HG03196 (cell line): ENCODE results near the gene NUDT10.
"Not testable (repeated sequence)": the region's sequence is repeated elsewhere in the genome, so short reads cannot be mapped to it uniquely, and the experiment has no call there.

Experiments used
- ATAC-seq: cut with Tn5 transposase; IDR thresholded peaks from one replicate; pipeline ENCODE4 v1.9.1; 2021; ENCODE audit not compliant: unreplicated experiment

Gene NUDT10

DNA sequence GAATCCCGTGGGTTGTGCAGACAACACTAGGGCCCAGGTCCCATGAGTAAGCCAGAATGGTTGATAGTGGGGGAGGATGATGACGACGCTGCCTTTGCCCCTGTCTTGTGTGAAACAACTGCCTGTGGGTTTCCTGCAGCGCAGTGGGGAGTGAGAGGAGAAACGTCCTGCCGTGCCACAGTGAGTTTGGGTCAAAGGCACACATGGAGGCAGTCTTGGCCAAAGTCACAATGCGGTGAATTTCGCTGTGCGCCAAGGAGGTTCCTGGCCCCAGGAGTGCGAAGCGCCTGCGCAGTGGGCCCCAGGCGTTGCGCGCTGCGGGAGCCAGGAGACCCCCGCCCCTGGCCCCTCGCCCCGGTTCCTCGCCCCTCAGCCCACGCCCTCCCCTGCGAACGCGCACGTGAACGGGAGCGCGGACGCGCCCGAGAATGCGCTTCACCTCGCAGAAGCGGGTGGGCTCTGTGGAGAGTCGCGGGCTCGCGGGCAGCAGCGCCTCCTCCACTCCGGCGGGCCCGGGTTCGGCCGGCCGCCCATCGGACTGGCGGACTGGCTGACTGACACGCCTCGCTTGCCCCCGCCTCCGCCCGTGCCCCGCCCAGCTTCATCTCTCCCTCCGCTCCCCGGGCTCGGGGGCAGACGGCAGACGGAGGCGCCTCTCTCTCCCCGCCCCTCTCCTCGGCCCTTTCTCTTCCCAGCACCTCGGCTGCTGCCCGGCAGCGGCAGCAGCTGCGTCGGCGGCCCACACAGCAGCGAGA, at the start of gene NUDT10:
Gene NUDT10, plus strand, starts transcription at position 635 of the 755 bp plus-strand sequence. CDS start 144 bp downstream, outside the sequence.
- no peak for ATAC-seq

DNA sequence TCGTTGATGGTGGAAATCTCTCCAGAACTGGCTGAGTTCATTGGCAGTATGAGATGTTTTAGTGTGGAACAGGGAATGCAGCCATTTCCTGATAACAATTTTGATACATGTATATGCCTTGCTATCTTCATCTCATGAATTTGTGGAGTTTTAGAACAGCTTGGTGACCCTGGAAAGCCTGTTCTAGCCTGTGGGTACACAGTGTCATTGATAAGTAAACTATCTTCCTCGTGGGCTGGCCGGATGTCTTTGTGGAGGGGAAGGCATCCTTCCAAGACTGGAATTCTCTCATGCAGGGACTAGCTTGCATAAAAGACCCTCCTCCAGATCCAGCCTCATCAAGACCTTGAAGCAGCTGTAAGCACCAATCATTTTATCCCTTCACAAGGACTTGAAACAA, 40.2 kb upstream of the NUDT10 start:
- ATAC-seq = no peak

DNA sequence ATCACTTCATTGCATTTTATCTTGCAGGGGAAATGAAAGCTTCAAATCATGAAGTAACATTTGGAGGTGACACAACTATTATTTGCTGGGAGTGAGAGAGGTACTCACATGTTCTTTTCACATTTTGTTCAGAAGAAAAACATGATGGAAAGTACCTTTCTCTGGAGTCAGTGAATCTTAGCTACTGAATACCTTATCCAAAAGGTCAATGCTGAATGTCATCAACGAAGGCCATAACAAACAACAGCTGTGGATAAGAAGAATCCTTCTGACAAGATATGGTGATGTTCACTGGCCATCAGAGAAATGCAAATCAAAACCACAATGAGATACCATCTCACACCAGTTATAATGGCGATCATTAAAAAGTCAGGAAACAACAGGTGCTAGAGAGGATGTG, 36.5 kb upstream of the NUDT10 start:
- no peak for ATAC-seq

DNA sequence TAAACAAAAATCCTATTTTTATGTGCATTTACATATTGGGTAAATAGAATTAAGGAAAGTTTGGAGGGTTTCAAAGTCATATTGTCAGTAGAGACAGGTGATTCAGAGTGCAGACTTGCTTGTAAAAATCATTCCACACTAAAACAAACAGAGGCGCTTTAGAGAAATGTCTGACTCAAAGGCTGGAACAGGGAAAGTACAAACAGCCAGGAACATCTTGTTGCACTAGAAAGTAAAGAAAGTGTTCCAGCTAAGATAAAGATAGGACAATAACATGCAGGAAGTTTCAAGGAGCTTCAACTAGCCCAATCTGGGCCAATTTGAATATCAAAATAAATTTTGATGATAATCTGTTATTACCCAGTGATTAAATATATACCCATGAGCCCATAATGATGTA, 16.4 kb upstream of the NUDT10 start:
- no peak for ATAC-seq

DNA sequence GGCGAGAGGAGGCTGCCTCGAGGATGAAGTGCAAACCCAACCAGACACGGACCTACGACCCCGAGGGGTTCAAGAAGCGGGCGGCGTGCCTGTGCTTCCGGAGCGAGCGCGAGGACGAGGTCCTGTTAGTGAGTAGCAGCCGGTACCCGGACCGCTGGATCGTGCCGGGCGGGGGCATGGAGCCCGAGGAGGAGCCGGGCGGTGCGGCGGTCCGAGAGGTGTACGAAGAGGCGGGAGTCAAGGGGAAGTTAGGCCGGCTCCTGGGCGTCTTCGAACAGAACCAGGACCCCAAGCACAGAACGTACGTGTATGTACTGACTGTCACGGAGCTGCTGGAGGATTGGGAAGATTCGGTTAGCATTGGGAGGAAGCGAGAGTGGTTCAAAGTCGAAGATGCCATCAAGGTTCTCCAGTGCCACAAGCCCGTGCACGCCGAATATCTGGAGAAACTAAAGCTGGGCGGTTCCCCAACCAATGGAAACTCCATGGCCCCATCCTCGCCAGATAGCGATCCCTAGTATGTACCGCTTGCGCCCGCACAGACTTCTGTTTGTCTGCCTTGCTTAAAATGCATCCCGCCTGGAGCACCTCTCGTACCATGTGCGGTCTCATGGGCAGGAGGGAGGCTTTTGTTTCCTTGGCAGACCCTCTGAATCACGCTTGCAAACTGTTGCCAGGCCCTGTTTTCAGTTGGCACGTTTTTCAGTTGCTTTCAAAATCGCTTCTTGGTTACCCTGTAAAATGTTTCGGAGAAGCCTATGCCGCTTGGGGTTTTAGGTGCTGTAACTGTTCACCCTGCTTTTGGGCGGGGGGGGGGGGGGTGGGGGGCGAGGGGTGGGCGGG, 542 bp downstream of the NUDT10 start:
- not testable (repeated sequence) for ATAC-seq

DNA sequence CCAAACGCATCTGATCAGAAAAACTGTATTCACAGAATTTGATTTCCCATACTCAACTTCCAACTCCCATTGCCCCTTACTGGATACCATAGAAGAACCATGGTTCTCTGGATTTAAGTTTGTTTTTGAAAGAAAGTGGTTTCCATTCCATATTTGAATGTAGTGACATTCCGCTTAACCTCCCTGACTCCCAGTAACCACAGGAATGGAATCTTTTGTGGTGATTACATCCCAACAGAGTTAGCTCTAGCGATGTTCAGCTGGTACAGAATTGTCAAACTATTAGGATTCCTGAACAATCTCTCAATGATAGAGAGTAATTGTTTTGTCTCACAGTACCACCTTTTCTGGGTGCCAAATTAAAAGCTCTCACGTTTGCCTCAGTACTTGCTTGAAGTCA, 1.7 kb downstream of the NUDT10 start:
- ATAC-seq = no peak

DNA sequence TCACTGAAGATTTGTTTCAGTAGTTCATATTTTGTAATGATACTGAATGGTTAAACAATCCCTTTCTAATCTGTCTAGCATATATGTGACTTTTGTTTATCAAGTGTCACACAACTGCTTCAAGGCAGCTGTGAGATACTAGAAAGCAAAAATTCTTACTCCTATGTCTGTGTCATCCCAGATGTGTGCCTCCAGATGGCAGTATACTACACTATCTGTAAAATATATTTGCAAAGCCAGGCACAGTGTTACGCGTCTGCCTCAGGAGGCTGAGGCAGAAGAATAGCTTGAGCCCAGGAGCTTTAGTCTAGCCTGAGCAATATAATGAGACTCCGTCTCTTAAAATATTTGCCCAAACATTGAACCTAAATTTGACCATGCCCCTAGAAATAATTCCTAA, 4.0 kb downstream of the NUDT10 start:
- no peak for ATAC-seq

DNA sequence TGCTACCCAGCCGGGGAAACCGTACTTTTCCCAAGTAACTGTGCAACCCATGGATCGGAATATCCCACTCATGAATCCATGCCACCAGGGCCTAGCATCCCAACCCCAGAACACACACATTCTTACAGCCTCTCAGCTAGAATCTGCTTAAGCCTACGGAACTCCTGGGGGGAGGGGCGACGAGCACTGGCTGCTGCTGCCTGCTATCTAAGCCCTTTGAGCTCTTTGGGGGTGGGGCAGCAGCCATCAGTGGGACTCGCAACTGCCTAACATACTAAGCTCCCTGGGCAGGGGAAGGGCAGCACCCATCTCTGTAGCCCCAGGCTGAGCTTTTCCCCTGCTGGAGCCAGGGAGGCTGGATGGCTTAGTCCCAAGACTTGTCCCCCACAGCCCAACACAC, 28.6 kb downstream of the NUDT10 start:
- no peak for ATAC-seq

DNA sequence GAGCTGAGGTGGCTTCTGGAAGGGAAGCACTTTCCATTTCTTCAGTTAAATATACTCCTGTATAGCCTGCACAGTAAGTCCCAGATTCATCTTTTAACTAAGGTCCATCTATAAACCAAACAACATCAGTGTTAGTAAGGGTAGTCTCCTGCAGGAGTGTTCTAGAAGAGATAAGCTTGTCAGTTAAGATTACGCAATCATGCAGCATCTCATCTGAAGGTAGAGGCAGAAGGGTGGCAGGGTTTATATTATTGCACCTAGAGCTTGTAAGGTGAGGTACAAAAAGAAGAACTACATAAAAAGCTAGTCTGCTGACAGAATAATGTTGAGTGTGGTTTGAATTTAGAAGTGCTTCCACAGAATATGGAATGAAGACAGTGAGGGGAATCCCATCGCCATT, 44.0 kb downstream of the NUDT10 start:
- no peak for ATAC-seq
